ENCODE measurements around the gene ZNF598. TPM values are rescaled to one million over a fixed set of nuclear protein-coding genes. Genes with fewer than 3 reads are reported as not detected.
"Not testable (repeated sequence)": the region's sequence is repeated elsewhere in the genome, so short reads cannot be mapped to it uniquely, and the experiment has no call there.

ZNF598 gene
- total RNA-seq, 2 experiments from 2014 or later: 39.7 to 43.6 TPM

GRCh38 chr16:2015947-2016208 lies 6.3 kb upstream of the ZNF598 start:
- intact Hi-C loops (cut with DNase I, micrococcal nuclease): no loop called here
- H3K4me3 Mint-ChIP-seq: no peak overlapping the region
- TF ChIP-seq CTCF (IDR thresholded peaks at IDR 0.05): no peak
- Histone ChIP-seq H3K27ac (ENCODE audit: low read depth in 1 of 2, low read length in 2 of 2) (no peak overlapping the region), H3K4me3 (ENCODE audit: low read length) (no peak overlapping the region), H3K36me3 (ENCODE audit: insufficient read depth, low read length) (no peaks in the 10 kb centered on the region), H3K9me3 (ENCODE audit: control insufficient read depth in 1 of 2, insufficient read depth in 1 of 2, low read length in 2 of 2) (no peaks in the 10 kb centered on the region), H3K4me1 (ENCODE audit: insufficient read depth, low read length) (peaks cover 14% of the 10 kb centered on the region), H3K27me3 (ENCODE audit: control insufficient read depth in 1 of 2, insufficient read depth in 2 of 2, low read length in 2 of 2) (peaks cover 15 to 18% of the 10 kb centered on the region in 2 experiments)
- DNase-seq (no peak), ATAC-seq (ENCODE audit: poor library complexity) (no peak)
- H3K27ac Mint-ChIP-seq: no peak overlapping the region
- ChIA-PET POLR2A (interaction anchor here (1.2 kb wide), 1 partner anchor 140 kb away, joined by 3 read pairs; the partner anchor contains the start of gene TRAF7), CTCF (interaction anchor here (1.1 to 1.5 kb wide), 5 partner anchors 12 to 139 kb away, joined by 3 to 8 read pairs (median 7); partner anchors contain the start of gene TRAF7)
- peaks cover 11% of the 10 kb centered on the region for H3K27me3 Mint-ChIP-seq
- H3K4me1 Mint-ChIP-seq (ENCODE audit: low read depth): no peaks in the 10 kb centered on the region
- no peaks in the 10 kb centered on the region for H3K36me3 Mint-ChIP-seq (ENCODE audit: low read depth)
- no peaks in the 10 kb centered on the region for H3K9me3 Mint-ChIP-seq

- H3K4me3 ChIP-seq (ENCODE audit: low read length): no peak overlapping the region
- H3K9me3 ChIP-seq (ENCODE audit: control insufficient read depth in 1 of 2, insufficient read depth in 1 of 2, low read length in 2 of 2): no peaks in the 10 kb centered on the region
- no peaks in the 10 kb centered on the region for H3K36me3 ChIP-seq (ENCODE audit: insufficient read depth, low read length)
- no peak for ATAC-seq (ENCODE audit: poor library complexity)
- ChIA-PET POLR2A (no interaction called here), CTCF (interaction anchor here (1.3 kb wide), 1 partner anchor 11 kb away, joined by 7 read pairs; no protein-coding TSS in a partner anchor)
- H3K4me1 ChIP-seq (ENCODE audit: insufficient read depth, low read length): peaks cover 14% of the 10 kb centered on the region
- H3K36me3 Mint-ChIP-seq (ENCODE audit: low read depth): no peaks in the 10 kb centered on the region
- peaks cover 10 to 13% of the 10 kb centered on the region in 2 experiments for H3K27me3 ChIP-seq (ENCODE audit: control insufficient read depth in 1 of 2, insufficient read depth in 2 of 2, low read length in 2 of 2)
- no peak overlapping the region for H3K4me3 Mint-ChIP-seq
- intact Hi-C loops (cut with DNase I, micrococcal nuclease): no loop called here
- peaks cover 6% of the 10 kb centered on the region for H3K27me3 Mint-ChIP-seq
- no peak for TF ChIP-seq CTCF (IDR thresholded peaks at IDR 0.05)
- peaks cover 2% of the 10 kb centered on the region for H3K4me1 Mint-ChIP-seq (ENCODE audit: low read depth)
- H3K9me3 Mint-ChIP-seq: no peaks in the 10 kb centered on the region
- no peak overlapping the region for H3K27ac ChIP-seq (ENCODE audit: low read depth in 1 of 2, low read length in 2 of 2)
- H3K27ac Mint-ChIP-seq: no peak overlapping the region
- no peak for DNase-seq
Measured at GRCh38 chr16:2015117-2015946, 5.7 kb upstream of the ZNF598 start.

- POLR2A ChIA-PET: interaction anchor here (1.1 kb wide), 1 partner anchor 141 kb away, joined by 3 read pairs; no protein-coding TSS in a partner anchor
- no peaks in the 10 kb centered on the region for H3K27me3 ChIP-seq (ENCODE audit: control insufficient read depth in 1 of 2, insufficient read depth in 2 of 2, low read length in 2 of 2)
- CTCF ChIA-PET: no interaction called here
- Mint-ChIP-seq H3K27me3 (no peaks in the 10 kb centered on the region), H3K36me3 (ENCODE audit: low read depth) (peaks cover 2% of the 10 kb centered on the region), H3K4me3 (no peak overlapping the region), H3K4me1 (ENCODE audit: low read depth) (peaks cover 12% of the 10 kb centered on the region), H3K9me3 (no peaks in the 10 kb centered on the region), H3K27ac (no peak overlapping the region)
- H3K27ac ChIP-seq (ENCODE audit: low read depth in 1 of 2, low read length in 2 of 2): no peak overlapping the region
- no peak overlapping the region for H3K4me3 ChIP-seq (ENCODE audit: low read length)
- ATAC-seq (ENCODE audit: poor library complexity) (no peak), DNase-seq (no peak)
- TF ChIP-seq CTCF (IDR thresholded peaks at IDR 0.05): no peak
- no peaks in the 10 kb centered on the region for H3K9me3 ChIP-seq (ENCODE audit: control insufficient read depth in 1 of 2, insufficient read depth in 1 of 2, low read length in 2 of 2)
- intact Hi-C loops (cut with DNase I, micrococcal nuclease): no loop called here
- no peaks in the 10 kb centered on the region for H3K36me3 ChIP-seq (ENCODE audit: insufficient read depth, low read length)
- H3K4me1 ChIP-seq (ENCODE audit: insufficient read depth, low read length): peaks cover 18% of the 10 kb centered on the region
Measured at GRCh38 chr16:2013527-2013926, 3.9 kb upstream of the ZNF598 start.

GRCh38 chr16:2011726-2012125 lies 2.1 kb upstream of the ZNF598 start:
- H3K9me3 Mint-ChIP-seq; H3K36me3 ChIP-seq (ENCODE audit: insufficient read depth, low read length); H3K27ac Mint-ChIP-seq; ATAC-seq (ENCODE audit: poor library complexity); H3K9me3 ChIP-seq (ENCODE audit: control insufficient read depth in 1 of 2, insufficient read depth in 1 of 2, low read length in 2 of 2); H3K4me3 Mint-ChIP-seq; H3K4me3 ChIP-seq (ENCODE audit: low read length); H3K27ac ChIP-seq (ENCODE audit: low read depth in 1 of 2, low read length in 2 of 2); DNase-seq; H3K36me3 Mint-ChIP-seq (ENCODE audit: low read depth); H3K27me3 Mint-ChIP-seq; H3K27me3 ChIP-seq (ENCODE audit: control insufficient read depth in 1 of 2, insufficient read depth in 2 of 2, low read length in 2 of 2); intact Hi-C loops (cut with DNase I, micrococcal nuclease): not testable (repeated sequence)
- peaks cover 27% of the 10 kb centered on the region for H3K4me1 Mint-ChIP-seq (ENCODE audit: low read depth)
- POLR2A ChIA-PET: interaction anchor here (5.5 kb wide), 1 partner anchor 144 kb away, joined by 30 read pairs; the partner anchor contains the start of gene TRAF7
- peaks cover 36% of the 10 kb centered on the region for H3K4me1 ChIP-seq (ENCODE audit: insufficient read depth, low read length)
- CTCF ChIA-PET: interaction anchor here (1.2 kb wide), 1 partner anchor 8 kb away, joined by 3 read pairs; no protein-coding TSS in a partner anchor

All from CD4-positive, alpha-beta T cell (primary cell).